ENCODE results near the gene COL27A1.

COL27A1 gene

GRCh38 chr9:114156657-114157421 is 1.5 kb downstream of the COL27A1 start:
- Histone ChIP-seq H3K27ac (replicated peaks) (no peak overlapping the region), H3K4me3 (replicated peaks; ENCODE audit: insufficient read depth, low read length) (peak overlapping the region; percentile 51), H3K27me3 (ENCODE audit: insufficient read depth, poor library complexity, severe bottlenecking) (peaks cover 47% of the 10 kb centered on the region)
- TF ChIP-seq CTCF (IDR thresholded peaks at IDR 0.05; ENCODE audit: insufficient read depth, low read length) (no peak), REST (IDR thresholded peaks at IDR 0.05; ENCODE audit: insufficient replicate concordance, low read depth) (no peak), SPI1 (IDR thresholded peaks at IDR 0.05; ENCODE audit: borderline replicate concordance, low read depth) (no peak), POLR2AphosphoS5 (IDR thresholded peaks at IDR 0.05; ENCODE audit: low read depth) (no peak), GABPA (IDR thresholded peaks at IDR 0.05; ENCODE audit: low read depth) (no peak)
- DNase-seq (ENCODE audit: low read depth in 1 of 2, low spot score in 1 of 2), result peak in 1 of 2 experiments; percentile 21

GRCh38 chr9:114157516-114158176 is 2.3 kb downstream of the COL27A1 start:
- H3K27me3 ChIP-seq (ENCODE audit: insufficient read depth, poor library complexity, severe bottlenecking), result peaks cover 47% of the 10 kb centered on the region
- H3K4me3 ChIP-seq (replicated peaks; ENCODE audit: insufficient read depth, low read length), result no peak overlapping the region
- no peak overlapping the region for H3K27ac ChIP-seq (replicated peaks)
- TF ChIP-seq CTCF (IDR thresholded peaks at IDR 0.05; ENCODE audit: insufficient read depth, low read length) (no peak), POLR2AphosphoS5 (IDR thresholded peaks at IDR 0.05; ENCODE audit: low read depth) (no peak), REST (IDR thresholded peaks at IDR 0.05; ENCODE audit: insufficient replicate concordance, low read depth) (no peak), SPI1 (IDR thresholded peaks at IDR 0.05; ENCODE audit: borderline replicate concordance, low read depth) (no peak), GABPA (IDR thresholded peaks at IDR 0.05; ENCODE audit: low read depth) (no peak)
- no peak for DNase-seq (ENCODE audit: low read depth in 1 of 2, low spot score in 1 of 2)

- no peak for DNase-seq (ENCODE audit: low read depth in 1 of 2, low spot score in 1 of 2)
- peaks cover 42% of the 10 kb centered on the region for H3K27me3 ChIP-seq (ENCODE audit: insufficient read depth, poor library complexity, severe bottlenecking)
- H3K27ac ChIP-seq (replicated peaks), result no peak overlapping the region
- TF ChIP-seq SPI1 (IDR thresholded peaks at IDR 0.05; ENCODE audit: borderline replicate concordance, low read depth), result no peak
- TF ChIP-seq REST (IDR thresholded peaks at IDR 0.05; ENCODE audit: insufficient replicate concordance, low read depth), result no peak
- TF ChIP-seq GABPA (IDR thresholded peaks at IDR 0.05; ENCODE audit: low read depth), result no peak
- no peak for TF ChIP-seq CTCF (IDR thresholded peaks at IDR 0.05; ENCODE audit: insufficient read depth, low read length)
- TF ChIP-seq POLR2AphosphoS5 (IDR thresholded peaks at IDR 0.05; ENCODE audit: low read depth), result no peak
- H3K4me3 ChIP-seq (replicated peaks; ENCODE audit: insufficient read depth, low read length), result no peak overlapping the region
Observed at GRCh38 chr9:114158482-114159130, 3.3 kb downstream of the COL27A1 start.
